Effector memory CD4-positive, alpha-beta T cell (primary cell): ENCODE results near the gene BABAM2.

Experiments used
- DNase-seq, 3 donors: peaks; one replicate each; pipeline ENCODE4 v3.0.0-alpha.2; 2020
- H3K27ac ChIP-seq: 2 replicates; pipeline ENCODE4 v1.7.0; 2013; ENCODE audit warnings: mild to moderate bottlenecking, low read length, moderate library complexity; ENCODE audit not compliant: insufficient read depth, poor library complexity, severe bottlenecking
- H3K27me3 ChIP-seq: replicated peaks from 2 replicates; pipeline ENCODE4 v1.7.0; 2013; ENCODE audit warnings: mild to moderate bottlenecking, low read length; ENCODE audit not compliant: insufficient read depth, control insufficient read depth, poor library complexity, severe bottlenecking
- H3K36me3 ChIP-seq: 2 replicates; pipeline ENCODE4 v1.7.0; 2013; ENCODE audit warnings: mild to moderate bottlenecking, low read length, moderate library complexity; ENCODE audit not compliant: control insufficient read depth, insufficient read depth
- H3K4me1 ChIP-seq: 2 replicates; pipeline ENCODE4 v1.7.0; 2013; ENCODE audit warnings: low read length, mild to moderate bottlenecking; ENCODE audit not compliant: control insufficient read depth, insufficient read depth, poor library complexity, severe bottlenecking
- H3K4me3 ChIP-seq: 2 replicates; pipeline ENCODE4 v1.7.0; 2013; ENCODE audit warnings: low read length, low read depth, mild to moderate bottlenecking; ENCODE audit not compliant: insufficient read depth, poor library complexity, severe bottlenecking
- H3K9me3 ChIP-seq: 2 replicates; pipeline ENCODE4 v1.7.0; 2013; ENCODE audit warnings: mild to moderate bottlenecking, low read length, moderate library complexity; ENCODE audit not compliant: control insufficient read depth

Gene BABAM2

GRCh38 chr2:28182348-28182747, 291.8 kb downstream of the BABAM2 start:
- H3K36me3 ChIP-seq, result no peaks in the 10 kb centered on the region
- no peaks in the 10 kb centered on the region for H3K4me1 ChIP-seq
- DNase-seq, result no peak
- no peaks in the 10 kb centered on the region for H3K9me3 ChIP-seq
- no peaks in the 10 kb centered on the region for H3K27me3 ChIP-seq
- H3K4me3 ChIP-seq, result no peak overlapping the region
- no peak overlapping the region for H3K27ac ChIP-seq

- Histone ChIP-seq H3K4me1 (no peaks in the 10 kb centered on the region), H3K27ac (no peak overlapping the region), H3K27me3 (no peaks in the 10 kb centered on the region), H3K36me3 (no peaks in the 10 kb centered on the region), H3K4me3 (no peak overlapping the region), H3K9me3 (no peaks in the 10 kb centered on the region)
- no peak for DNase-seq
Measured at GRCh38 chr2:28185153-28185552, 294.6 kb downstream of the BABAM2 start.

DNA sequence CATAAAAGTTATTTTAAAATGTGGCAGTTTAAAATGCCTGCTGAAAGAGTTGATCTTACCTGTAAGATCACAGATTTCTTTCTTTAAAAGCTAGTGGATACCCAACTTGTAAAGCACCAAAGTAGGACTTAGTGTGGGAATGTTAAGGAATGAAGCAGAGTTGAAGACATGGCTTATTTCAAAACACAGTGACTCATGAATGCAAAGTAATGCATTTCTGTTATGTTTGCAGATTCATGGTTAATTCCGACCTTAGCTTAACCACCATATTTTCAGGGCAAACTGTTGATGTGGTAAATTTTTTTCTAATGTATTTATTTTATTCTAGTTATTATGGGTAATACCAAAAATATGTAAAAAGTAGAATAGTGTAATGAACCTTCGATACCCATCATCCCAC, 295.4 kb downstream of the BABAM2 start:
- no peaks in the 10 kb centered on the region for H3K36me3 ChIP-seq
- H3K27ac ChIP-seq, result no peak overlapping the region
- no peak for DNase-seq
- H3K4me1 ChIP-seq, result no peaks in the 10 kb centered on the region
- no peak overlapping the region for H3K4me3 ChIP-seq
- H3K9me3 ChIP-seq, result no peaks in the 10 kb centered on the region
- H3K27me3 ChIP-seq, result no peaks in the 10 kb centered on the region

DNA sequence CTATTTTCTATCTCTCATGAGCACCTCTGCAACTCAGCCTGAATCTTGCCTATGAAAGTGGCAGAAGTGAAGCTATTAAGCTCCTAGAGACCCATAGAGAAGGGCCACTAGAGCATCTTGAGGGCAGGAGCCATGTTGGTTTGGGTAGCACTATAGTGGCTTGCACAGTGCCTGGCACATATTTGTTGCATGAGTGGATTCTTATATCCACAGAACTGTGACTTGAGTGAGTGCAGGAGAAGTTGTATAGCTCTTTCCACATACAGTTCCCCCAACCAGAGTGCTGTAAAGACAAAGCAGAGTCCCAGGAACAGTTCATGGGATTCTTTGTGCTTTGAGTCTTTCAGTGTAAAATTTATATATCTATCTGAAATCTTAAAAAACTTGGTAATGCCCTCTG, 296.7 kb downstream of the BABAM2 start:
- Histone ChIP-seq H3K27me3 (no peaks in the 10 kb centered on the region), H3K4me3 (no peak overlapping the region), H3K36me3 (no peaks in the 10 kb centered on the region), H3K4me1 (no peaks in the 10 kb centered on the region), H3K27ac (no peak overlapping the region), H3K9me3 (no peaks in the 10 kb centered on the region)
- DNase-seq, result no peak

- no peak overlapping the region for H3K27ac ChIP-seq
- H3K9me3 ChIP-seq, result no peaks in the 10 kb centered on the region
- H3K4me1 ChIP-seq, result no peaks in the 10 kb centered on the region
- H3K36me3 ChIP-seq, result no peaks in the 10 kb centered on the region
- H3K4me3 ChIP-seq, result no peak overlapping the region
- DNase-seq, result no peak
- H3K27me3 ChIP-seq, result no peaks in the 10 kb centered on the region
Measured at GRCh38 chr2:28188436-28188835, 297.9 kb downstream of the BABAM2 start.

GRCh38 chr2:28193630-28194403, 303.3 kb downstream of the BABAM2 start:
- H3K36me3 ChIP-seq, result no peaks in the 10 kb centered on the region
- H3K27me3 ChIP-seq, result no peaks in the 10 kb centered on the region
- H3K4me1 ChIP-seq, result no peaks in the 10 kb centered on the region
- no peak overlapping the region for H3K4me3 ChIP-seq
- H3K9me3 ChIP-seq, result no peaks in the 10 kb centered on the region
- H3K27ac ChIP-seq, result no peak overlapping the region
- DNase-seq, result no peak

DNA sequence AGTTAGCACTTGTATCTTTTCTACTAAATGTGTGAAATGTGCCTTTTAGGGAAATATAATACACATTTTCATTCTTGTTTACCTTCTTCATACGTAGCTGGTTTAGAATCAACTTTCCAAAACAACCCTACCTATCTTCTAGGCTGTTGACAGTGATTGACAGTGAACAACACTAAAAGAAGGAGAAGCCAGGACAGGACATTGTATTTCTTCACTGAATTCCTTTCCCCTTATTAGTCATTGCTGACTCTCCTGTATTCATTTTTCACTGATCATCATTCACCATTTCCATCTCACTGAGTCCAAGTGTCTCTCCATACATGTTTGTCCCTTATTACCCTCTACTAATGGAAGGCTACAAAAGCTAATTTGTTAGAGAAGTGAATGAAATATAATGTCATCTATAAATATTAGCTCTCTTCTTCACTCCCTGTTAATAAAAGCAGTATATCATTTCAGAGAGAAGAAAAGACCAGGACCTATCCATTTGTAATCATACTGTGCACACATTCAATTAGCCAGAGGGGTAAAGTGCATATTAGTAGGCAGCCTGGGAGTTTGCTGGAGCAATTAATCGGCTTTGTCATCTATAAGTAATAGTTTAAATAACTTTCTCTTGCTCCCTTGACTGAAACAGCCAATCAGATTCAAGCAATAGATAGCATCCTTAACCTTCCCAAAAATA, 309.6 kb downstream of the BABAM2 start:
- H3K9me3 ChIP-seq, result no peaks in the 10 kb centered on the region
- H3K36me3 ChIP-seq, result no peaks in the 10 kb centered on the region
- H3K4me1 ChIP-seq, result no peaks in the 10 kb centered on the region
- no peak overlapping the region for H3K27ac ChIP-seq
- no peaks in the 10 kb centered on the region for H3K27me3 ChIP-seq
- no peak for DNase-seq
- H3K4me3 ChIP-seq, result no peak overlapping the region

GRCh38 chr2:28201671-28202180, 311.2 kb downstream of the BABAM2 start:
- no peaks in the 10 kb centered on the region for H3K9me3 ChIP-seq
- H3K27me3 ChIP-seq, result no peaks in the 10 kb centered on the region
- no peaks in the 10 kb centered on the region for H3K36me3 ChIP-seq
- no peak for DNase-seq
- no peaks in the 10 kb centered on the region for H3K4me1 ChIP-seq
- H3K27ac ChIP-seq, result no peak overlapping the region
- no peak overlapping the region for H3K4me3 ChIP-seq

DNA sequence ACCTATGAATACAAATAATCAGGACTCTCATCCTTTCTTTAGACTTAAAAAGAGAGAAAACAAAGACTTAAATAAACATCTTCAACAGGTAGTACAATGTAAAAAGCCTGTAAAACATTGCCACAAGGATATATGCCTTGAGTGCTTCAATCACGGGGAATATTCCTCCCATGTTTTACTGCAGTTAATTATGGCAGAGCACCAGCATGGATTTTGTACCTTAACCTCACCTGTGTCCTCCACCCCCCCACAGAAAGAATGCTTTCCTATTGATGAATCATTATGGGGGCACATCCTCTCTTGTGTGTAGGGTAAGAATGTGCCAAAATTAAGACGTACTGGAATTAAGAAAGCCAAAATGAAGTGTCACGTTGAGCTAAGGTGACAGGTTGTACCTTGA, 312.2 kb downstream of the BABAM2 start:
- Histone ChIP-seq H3K27ac (no peak overlapping the region), H3K4me3 (no peak overlapping the region), H3K4me1 (no peaks in the 10 kb centered on the region), H3K36me3 (no peaks in the 10 kb centered on the region), H3K27me3 (no peaks in the 10 kb centered on the region), H3K9me3 (no peaks in the 10 kb centered on the region)
- no peak for DNase-seq

- Histone ChIP-seq H3K9me3 (no peaks in the 10 kb centered on the region), H3K27me3 (no peaks in the 10 kb centered on the region), H3K4me1 (no peaks in the 10 kb centered on the region), H3K4me3 (no peak overlapping the region), H3K36me3 (no peaks in the 10 kb centered on the region), H3K27ac (no peak overlapping the region)
- DNase-seq, result no peak
Measured at GRCh38 chr2:28206762-28207161, 316.2 kb downstream of the BABAM2 start.
